Parathyroid adenoma (tissue), 2 donors: Measurements from ENCODE around the gene ARIH1.

Source experiments
- H2AFZ ChIP-seq: fragments of 300-600 bp; sonication (generic); one replicate; pipeline ENCODE4 v1.7.0; 2017; ENCODE audit warnings: antibody characterized with exemption, mild to moderate bottlenecking
- H3K27ac ChIP-seq: fragments of 300-600 bp; sonication (generic); one replicate; pipeline ENCODE4 v1.7.0; 2017
- H3K27me3 ChIP-seq: fragments of 300-600 bp; sonication (generic); one replicate; pipeline ENCODE4 v1.7.0; 2017; ENCODE audit warnings: low read length; ENCODE audit not compliant: control insufficient read depth, insufficient read depth
- H3K36me3 ChIP-seq: fragments of 300-600 bp; sonication (generic); one replicate; pipeline ENCODE4 v1.7.0; 2017; ENCODE audit warnings: low read length; ENCODE audit not compliant: control insufficient read depth, insufficient read depth
- H3K4me1 ChIP-seq: fragments of 300-600 bp; sonication (generic); one replicate; pipeline ENCODE4 v1.7.0; 2017; ENCODE audit warnings: control low read depth
- H3K4me2 ChIP-seq: fragments of 300-600 bp; sonication (generic); one replicate; pipeline ENCODE4 v1.7.0; 2017; ENCODE audit warnings: low read length
- H3K4me3 ChIP-seq: fragments of 300-600 bp; sonication (generic); one replicate; pipeline ENCODE4 v1.7.0; 2017; ENCODE audit warnings: low read depth, low read length
- H3K79me2 ChIP-seq: fragments of 300-600 bp; sonication (generic); one replicate; pipeline ENCODE4 v1.7.0; 2017; ENCODE audit warnings: control low read depth
- H3K9ac ChIP-seq: fragments of 300-600 bp; sonication (generic); one replicate; pipeline ENCODE4 v1.7.0; 2017; ENCODE audit warnings: mild to moderate bottlenecking
- H3K9me3 ChIP-seq: fragments of 300-600 bp; sonication (generic); one replicate; pipeline ENCODE4 v1.7.0; 2017; ENCODE audit warnings: low read length; ENCODE audit not compliant: control insufficient read depth
- CTCF ChIP-seq: fragments of 300-600 bp; sonication (generic); IDR thresholded peaks from one replicate; pipeline ENCODE4 v1.7.0; 2017; ENCODE audit warnings: antibody characterized with exemption, mild to moderate bottlenecking
- donor health status: primary hyperparathyroidism.

Gene ARIH1

GRCh38 chr15:72540606-72541237 is 66.6 kb downstream of the ARIH1 start:
- Histone ChIP-seq H3K27me3 (no peaks in the 10 kb centered on the region), H3K36me3 (peaks cover 3% of the 10 kb centered on the region), H3K27ac (no peak overlapping the region), H3K4me2 (no peak overlapping the region), H3K9ac (no peak overlapping the region), H2AFZ (no peak overlapping the region), H3K9me3 (no peaks in the 10 kb centered on the region), H3K4me3 (no peak overlapping the region), H3K79me2 (peaks cover 22% of the 10 kb centered on the region), H3K4me1 (no peaks in the 10 kb centered on the region)
- TF ChIP-seq CTCF, result no peak

- H3K9me3 ChIP-seq, result no peaks in the 10 kb centered on the region
- no peak for TF ChIP-seq CTCF
- peaks cover 22% of the 10 kb centered on the region for H3K79me2 ChIP-seq
- H3K27me3 ChIP-seq, result no peaks in the 10 kb centered on the region
- no peak overlapping the region for H3K9ac ChIP-seq
- H3K36me3 ChIP-seq, result peaks cover 3% of the 10 kb centered on the region
- H3K27ac ChIP-seq, result no peak overlapping the region
- no peak overlapping the region for H3K4me2 ChIP-seq
- H3K4me3 ChIP-seq, result no peak overlapping the region
- no peak overlapping the region for H2AFZ ChIP-seq
- no peaks in the 10 kb centered on the region for H3K4me1 ChIP-seq
Measured at GRCh38 chr15:72541674-72542073, 67.5 kb downstream of the ARIH1 start.

GRCh38 chr15:72545156-72545555 is 71.0 kb downstream of the ARIH1 start:
- Histone ChIP-seq H3K4me2 (no peak overlapping the region), H3K9ac (no peak overlapping the region), H3K27ac (no peak overlapping the region), H3K79me2 (peaks cover 20% of the 10 kb centered on the region), H3K4me1 (no peaks in the 10 kb centered on the region), H3K36me3 (peaks cover 3% of the 10 kb centered on the region), H3K4me3 (no peak overlapping the region), H3K9me3 (no peaks in the 10 kb centered on the region), H3K27me3 (no peaks in the 10 kb centered on the region), H2AFZ (no peak overlapping the region)
- no peak for TF ChIP-seq CTCF

- no peak overlapping the region for H3K4me3 ChIP-seq
- no peak overlapping the region for H3K4me2 ChIP-seq
- no peaks in the 10 kb centered on the region for H3K36me3 ChIP-seq
- no peak overlapping the region for H2AFZ ChIP-seq
- peaks cover under 1% of the 10 kb centered on the region for H3K79me2 ChIP-seq
- H3K9ac ChIP-seq, result no peak overlapping the region
- H3K27ac ChIP-seq, result no peak overlapping the region
- no peak for TF ChIP-seq CTCF
- no peaks in the 10 kb centered on the region for H3K27me3 ChIP-seq
- no peaks in the 10 kb centered on the region for H3K9me3 ChIP-seq
- no peaks in the 10 kb centered on the region for H3K4me1 ChIP-seq
Measured at GRCh38 chr15:72554471-72555425, 80.6 kb downstream of the ARIH1 start.
